OCI-LY1 (cell line): Measurements from ENCODE around the gene FER1L5.

Source experiments
- H2AFZ ChIP-seq: fragments of 200-600 bp; sonication (generic), shearing (Covaris generic); 2 replicates; pipeline ENCODE4 v1.6.0; 2014; ENCODE audit warnings: antibody characterized with exemption, mild to moderate bottlenecking, low read length
- H3F3A ChIP-seq: fragments of 200-600 bp; sonication (generic), shearing (Covaris generic); 2 replicates; pipeline ENCODE4 v1.6.0; 2014; ENCODE audit warnings: mild to moderate bottlenecking, antibody characterized with exemption, low read length, moderate library complexity; ENCODE audit not compliant: insufficient read depth
- H3K27ac ChIP-seq: fragments of 200-600 bp; sonication (generic); 2 replicates; pipeline ENCODE4 v1.5.1; 2014; ENCODE audit warnings: low read length, mixed run types, mild to moderate bottlenecking, low read depth; ENCODE audit not compliant: poor library complexity, severe bottlenecking
- H3K27me3 ChIP-seq: fragments of 200-600 bp; sonication (generic); 2 replicates; pipeline ENCODE4 v1.6.0; 2014; ENCODE audit warnings: antibody characterized with exemption, mild to moderate bottlenecking, low read length, moderate library complexity; ENCODE audit not compliant: insufficient read depth
- H3K36me3 ChIP-seq: fragments of 200-600 bp; sonication (generic); 2 replicates; pipeline ENCODE4 v1.6.1; 2014; ENCODE audit warnings: mild to moderate bottlenecking, antibody characterized with exemption, low read length, moderate library complexity, mixed read lengths; ENCODE audit not compliant: insufficient read depth
- H3K4me1 ChIP-seq: fragments of 200-600 bp; sonication (generic); 2 replicates; pipeline ENCODE4 v1.5.1; 2014; ENCODE audit warnings: mild to moderate bottlenecking, low read length, moderate library complexity; ENCODE audit not compliant: insufficient read depth, severe bottlenecking
- H3K4me2 ChIP-seq: fragments of 200-600 bp; sonication (generic), shearing (Covaris generic); 2 replicates; pipeline ENCODE4 v1.6.1; 2014; ENCODE audit warnings: low read length
- H3K4me3 ChIP-seq: fragments of 200-600 bp; sonication (generic); 2 replicates; pipeline ENCODE4 v1.5.1; 2014; ENCODE audit warnings: low read length, low read depth, mild to moderate bottlenecking, mixed read lengths; ENCODE audit not compliant: poor library complexity, severe bottlenecking
- H3K79me2 ChIP-seq: fragments of 200-600 bp; shearing (Covaris generic); 2 replicates; pipeline ENCODE4 v1.6.1; 2016; ENCODE audit warnings: mixed run types, low read length, mixed read lengths; ENCODE audit not compliant: insufficient read depth
- H3K9ac ChIP-seq: fragments of 200-600 bp; sonication (generic), shearing (Covaris generic); 2 replicates; pipeline ENCODE4 v1.6.1; 2014; ENCODE audit warnings: mild to moderate bottlenecking, low read length, mixed read lengths
- H3K9me2 ChIP-seq: fragments of 200-600 bp; sonication (generic), shearing (Covaris generic); 2 replicates; pipeline ENCODE4 v1.6.1; 2014; ENCODE audit warnings: low read depth, mild to moderate bottlenecking, low read length, mixed read lengths
- H3K9me3 ChIP-seq: fragments of 200-600 bp; shearing (Covaris generic); 2 replicates; pipeline ENCODE4 v1.6.1; 2014; ENCODE audit warnings: low read length, mixed read lengths
- H4K20me1 ChIP-seq: fragments of 200-600 bp; sonication (generic), shearing (Covaris generic); 2 replicates; pipeline ENCODE4 v1.6.0; 2016; ENCODE audit warnings: mild to moderate bottlenecking, low read length; ENCODE audit not compliant: insufficient read depth
- CTCF ChIP-seq: fragments of 200-600 bp; sonication (generic), shearing (Covaris generic); IDR thresholded peaks from 2 replicates; pipeline ENCODE4 v1.5.1; 2017; ENCODE audit warnings: mild to moderate bottlenecking, antibody characterized with exemption, low read length, moderate library complexity, mixed read lengths
- EZH2 ChIP-seq: fragments of 200-600 bp; sonication (generic), shearing (Covaris generic); IDR thresholded peaks from 2 replicates; pipeline ENCODE4 v1.8.0; 2017; ENCODE audit warnings: borderline replicate concordance, mixed run types, mild to moderate bottlenecking, antibody characterized with exemption, low read length, moderate library complexity, mixed read lengths

The FER1L5 gene

DNA sequence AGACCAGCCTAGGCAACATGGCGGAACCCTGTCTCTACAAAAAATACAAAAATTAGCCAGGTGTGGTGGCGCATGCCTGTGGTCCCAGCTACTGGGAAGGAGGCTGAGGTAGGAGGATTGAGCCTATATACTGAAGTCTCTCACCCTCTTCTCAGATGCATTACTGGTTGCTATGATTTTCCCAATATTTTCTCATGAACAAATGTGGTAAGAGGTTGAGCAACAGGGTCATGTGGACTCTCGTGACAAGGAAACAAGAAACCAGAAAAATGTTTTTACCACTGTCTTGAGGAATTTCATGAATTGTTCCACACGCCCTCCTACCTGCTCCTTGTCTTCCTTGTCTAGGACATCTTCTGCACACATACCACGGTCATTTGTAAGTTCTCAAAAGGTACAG lies 84.9 kb downstream of the FER1L5 start:
- H3K9me3 ChIP-seq = no peaks in the 10 kb centered on the region
- no peak overlapping the region for H2AFZ ChIP-seq
- no peak overlapping the region for H3K4me3 ChIP-seq
- H3K4me1 ChIP-seq = no peaks in the 10 kb centered on the region
- H4K20me1 ChIP-seq = no peaks in the 10 kb centered on the region
- H3K9me2 ChIP-seq = no peaks in the 10 kb centered on the region
- H3K79me2 ChIP-seq = no peaks in the 10 kb centered on the region
- peaks cover 60% of the 10 kb centered on the region for H3K36me3 ChIP-seq
- H3K4me2 ChIP-seq = no peak overlapping the region
- H3K27ac ChIP-seq = no peak overlapping the region
- TF ChIP-seq CTCF (no peak), EZH2 (no peak)
- no peaks in the 10 kb centered on the region for H3F3A ChIP-seq
- no peaks in the 10 kb centered on the region for H3K27me3 ChIP-seq
- H3K9ac ChIP-seq = no peak overlapping the region

DNA sequence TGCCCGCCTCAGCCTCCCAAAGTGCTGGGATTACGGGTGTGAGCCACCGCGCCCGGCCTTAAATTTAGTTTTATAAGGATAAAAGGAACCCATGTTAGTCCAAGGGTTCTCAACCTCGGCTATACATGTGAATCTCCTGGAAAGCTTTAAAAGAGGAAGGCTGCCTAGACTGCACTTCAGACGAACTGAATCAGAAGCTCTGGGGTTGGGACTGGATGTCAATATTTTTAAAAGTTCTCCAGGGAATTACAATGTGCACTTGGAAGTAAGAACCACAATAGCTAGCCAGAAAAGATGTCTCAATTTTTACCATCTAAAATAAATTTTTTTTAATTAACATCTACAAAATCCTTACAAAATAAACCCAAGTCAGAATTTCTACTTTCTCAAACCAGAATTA lies 87.2 kb downstream of the FER1L5 start:
- H3K4me1 ChIP-seq = no peaks in the 10 kb centered on the region
- H3K79me2 ChIP-seq = no peaks in the 10 kb centered on the region
- H3F3A ChIP-seq = no peaks in the 10 kb centered on the region
- H3K9me3 ChIP-seq = no peaks in the 10 kb centered on the region
- H3K9me2 ChIP-seq = no peaks in the 10 kb centered on the region
- no peak for TF ChIP-seq CTCF
- TF ChIP-seq EZH2 = no peak
- no peak overlapping the region for H2AFZ ChIP-seq
- no peaks in the 10 kb centered on the region for H3K27me3 ChIP-seq
- no peaks in the 10 kb centered on the region for H4K20me1 ChIP-seq
- H3K9ac ChIP-seq = no peak overlapping the region
- no peak overlapping the region for H3K27ac ChIP-seq
- H3K4me3 ChIP-seq = no peak overlapping the region
- H3K4me2 ChIP-seq = no peak overlapping the region
- peaks cover 75% of the 10 kb centered on the region for H3K36me3 ChIP-seq

DNA sequence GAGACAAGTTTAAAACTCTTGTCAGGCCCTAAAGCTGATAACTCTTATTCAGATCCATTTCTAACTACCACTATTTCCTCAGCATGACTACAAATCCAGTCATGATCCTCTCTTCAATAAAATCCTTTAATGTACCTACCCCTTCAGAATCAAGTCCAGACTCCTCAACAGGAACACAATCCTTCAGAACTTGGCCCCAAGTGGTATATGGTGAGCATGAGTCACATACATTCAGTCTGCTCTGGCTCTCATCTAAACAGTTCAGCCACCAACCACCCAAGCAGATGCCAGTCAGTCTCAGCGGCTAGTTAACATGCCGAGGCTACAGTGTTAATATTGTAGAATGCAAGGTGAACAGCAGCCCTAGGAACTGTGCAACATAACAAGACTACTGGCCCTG lies 87.6 kb downstream of the FER1L5 start:
- TF ChIP-seq EZH2 = no peak
- Histone ChIP-seq H3K36me3 (peaks cover 79% of the 10 kb centered on the region), H3K27ac (no peak overlapping the region), H3K79me2 (no peaks in the 10 kb centered on the region), H3K9me3 (no peaks in the 10 kb centered on the region), H3K27me3 (no peaks in the 10 kb centered on the region), H3F3A (no peaks in the 10 kb centered on the region), H3K4me1 (no peaks in the 10 kb centered on the region), H3K4me2 (no peak overlapping the region), H3K9me2 (no peaks in the 10 kb centered on the region), H2AFZ (no peak overlapping the region), H4K20me1 (no peaks in the 10 kb centered on the region), H3K9ac (no peak overlapping the region), H3K4me3 (no peak overlapping the region)

DNA sequence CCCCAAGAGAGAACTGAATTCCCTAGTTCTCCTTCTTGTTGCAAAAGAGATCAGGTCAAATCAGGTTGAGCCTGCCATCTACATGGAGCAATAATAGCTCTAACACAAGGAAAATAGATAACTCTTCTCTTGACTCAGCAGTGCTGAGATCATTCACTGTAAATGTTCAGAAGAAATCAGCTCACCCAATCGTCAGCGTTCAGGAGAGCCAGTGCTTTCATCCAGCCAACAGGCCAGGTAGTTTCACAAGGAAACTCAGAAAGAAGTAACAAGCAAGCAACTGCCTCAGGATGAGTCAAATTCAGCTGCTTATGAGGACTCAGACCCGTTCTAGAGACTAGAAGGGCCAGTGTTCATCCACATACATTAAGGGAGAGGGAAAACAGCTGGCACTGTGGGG lies 91.4 kb downstream of the FER1L5 start:
- peaks cover 79% of the 10 kb centered on the region for H3K36me3 ChIP-seq
- TF ChIP-seq EZH2 = no peak
- TF ChIP-seq CTCF = no peak

More for the DNA sequence above, 91.4 kb downstream of the FER1L5 start:
- H3K9ac ChIP-seq = no peak overlapping the region
- no peaks in the 10 kb centered on the region for H4K20me1 ChIP-seq
- H3K9me3 ChIP-seq = no peaks in the 10 kb centered on the region
- no peaks in the 10 kb centered on the region for H3K27me3 ChIP-seq
- no peak overlapping the region for H3K4me3 ChIP-seq
- no peaks in the 10 kb centered on the region for H3K9me2 ChIP-seq
- no peaks in the 10 kb centered on the region for H3F3A ChIP-seq
- H3K4me2 ChIP-seq = no peak overlapping the region
- no peak overlapping the region for H2AFZ ChIP-seq
- H3K79me2 ChIP-seq = no peaks in the 10 kb centered on the region
- no peak overlapping the region for H3K27ac ChIP-seq
- peaks cover 12% of the 10 kb centered on the region for H3K4me1 ChIP-seq
